Measurements from ENCODE around the gene DHX34. TPM values are rescaled to one million over a fixed set of nuclear protein-coding genes. Genes with fewer than 3 reads are reported as not detected.
"Not testable (repeated sequence)": the region's sequence is repeated elsewhere in the genome, so short reads cannot be mapped to it uniquely, and the experiment has no call there.

DHX34 gene
- total RNA-seq, 1 donor from 2014 or later = 8.1 TPM

DNA sequence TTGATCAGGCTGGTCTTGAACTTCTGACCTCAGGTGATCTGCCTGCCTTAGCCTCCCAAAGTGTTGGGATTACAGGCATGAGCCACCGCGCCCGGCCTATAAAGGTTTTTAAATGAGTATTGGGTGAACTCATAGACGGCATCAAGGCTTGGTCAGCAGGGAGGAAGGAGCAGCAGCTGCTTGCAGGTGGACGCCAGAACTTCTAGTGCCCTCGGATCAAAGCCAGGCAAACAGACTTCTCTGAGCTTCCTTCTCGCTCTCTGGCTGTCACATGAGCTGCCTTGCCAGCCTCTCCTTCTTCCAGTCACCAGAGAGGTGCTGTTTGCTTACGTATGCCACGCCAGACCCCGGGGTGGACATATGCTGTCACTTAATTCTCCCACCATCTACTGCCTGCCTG, 16.3 kb downstream of the DHX34 start:
- not testable (repeated sequence) for DNase-seq

DNA sequence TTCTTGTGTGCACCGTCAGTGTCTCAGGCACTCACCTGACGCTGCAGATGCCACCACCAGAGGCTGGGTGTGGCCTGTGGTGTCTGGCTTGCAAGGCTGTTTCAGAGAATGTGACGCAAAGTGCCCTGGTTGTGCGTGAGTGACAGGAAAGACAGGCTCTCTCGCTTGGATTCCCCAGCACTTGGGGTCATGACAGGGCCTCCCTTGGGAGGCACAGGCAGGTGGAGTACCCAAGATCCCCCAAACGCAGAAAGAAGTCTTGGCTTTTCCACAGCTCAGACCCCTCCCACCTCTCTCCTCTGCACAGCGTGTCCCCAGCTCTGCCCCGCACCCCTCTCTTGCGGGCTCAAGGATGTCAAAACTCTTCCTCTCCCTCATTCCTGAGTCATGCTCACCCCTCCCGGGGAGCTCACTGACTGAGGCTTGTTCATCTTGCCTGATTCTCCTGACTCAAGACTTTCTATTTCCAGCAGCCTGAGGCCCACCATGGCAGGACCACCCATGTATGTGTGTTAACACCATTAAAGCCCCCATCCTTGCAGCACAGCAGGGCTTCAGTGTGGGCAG, 21.0 kb downstream of the DHX34 start:
- no peak for DNase-seq

DNA sequence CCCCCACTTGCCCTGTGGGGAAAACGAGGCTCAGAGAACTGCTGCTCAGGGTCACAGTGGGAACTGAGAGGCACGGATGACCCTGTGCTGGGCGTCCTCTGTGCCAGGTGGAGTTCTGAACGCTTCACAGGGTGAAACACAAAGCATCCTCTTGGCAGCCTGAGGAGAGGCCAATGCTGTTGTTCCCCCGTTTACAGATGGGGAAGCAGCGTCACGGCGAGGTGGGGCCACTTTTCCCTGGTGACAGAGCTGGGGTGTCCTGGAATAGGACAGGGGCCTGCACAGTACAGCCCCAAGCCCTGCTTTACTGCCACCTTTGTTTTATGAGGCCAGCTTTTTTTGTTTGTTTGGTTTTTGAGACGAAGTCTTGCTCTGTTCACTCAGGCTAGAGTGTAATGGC, 22.1 kb downstream of the DHX34 start:
- no peak for DNase-seq

DNA sequence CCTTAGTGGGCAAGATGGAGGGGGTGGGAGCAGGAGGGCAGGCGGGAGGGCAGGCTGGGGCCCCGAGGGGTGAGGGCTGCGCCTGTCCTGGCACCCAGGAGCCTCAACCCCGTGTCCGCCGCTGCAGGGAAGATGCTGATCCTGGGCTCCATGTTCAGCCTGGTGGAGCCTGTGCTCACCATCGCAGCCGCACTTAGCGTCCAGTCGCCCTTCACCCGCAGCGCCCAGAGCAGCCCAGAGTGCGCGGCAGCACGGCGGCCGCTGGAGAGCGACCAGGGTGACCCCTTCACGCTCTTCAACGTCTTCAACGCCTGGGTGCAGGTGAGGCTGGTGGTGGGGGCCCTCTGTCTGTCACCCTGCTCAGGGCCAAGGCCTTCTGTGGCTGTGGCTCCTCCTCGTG, 23.5 kb downstream of the DHX34 start:
- DNase-seq = no peak

DNA sequence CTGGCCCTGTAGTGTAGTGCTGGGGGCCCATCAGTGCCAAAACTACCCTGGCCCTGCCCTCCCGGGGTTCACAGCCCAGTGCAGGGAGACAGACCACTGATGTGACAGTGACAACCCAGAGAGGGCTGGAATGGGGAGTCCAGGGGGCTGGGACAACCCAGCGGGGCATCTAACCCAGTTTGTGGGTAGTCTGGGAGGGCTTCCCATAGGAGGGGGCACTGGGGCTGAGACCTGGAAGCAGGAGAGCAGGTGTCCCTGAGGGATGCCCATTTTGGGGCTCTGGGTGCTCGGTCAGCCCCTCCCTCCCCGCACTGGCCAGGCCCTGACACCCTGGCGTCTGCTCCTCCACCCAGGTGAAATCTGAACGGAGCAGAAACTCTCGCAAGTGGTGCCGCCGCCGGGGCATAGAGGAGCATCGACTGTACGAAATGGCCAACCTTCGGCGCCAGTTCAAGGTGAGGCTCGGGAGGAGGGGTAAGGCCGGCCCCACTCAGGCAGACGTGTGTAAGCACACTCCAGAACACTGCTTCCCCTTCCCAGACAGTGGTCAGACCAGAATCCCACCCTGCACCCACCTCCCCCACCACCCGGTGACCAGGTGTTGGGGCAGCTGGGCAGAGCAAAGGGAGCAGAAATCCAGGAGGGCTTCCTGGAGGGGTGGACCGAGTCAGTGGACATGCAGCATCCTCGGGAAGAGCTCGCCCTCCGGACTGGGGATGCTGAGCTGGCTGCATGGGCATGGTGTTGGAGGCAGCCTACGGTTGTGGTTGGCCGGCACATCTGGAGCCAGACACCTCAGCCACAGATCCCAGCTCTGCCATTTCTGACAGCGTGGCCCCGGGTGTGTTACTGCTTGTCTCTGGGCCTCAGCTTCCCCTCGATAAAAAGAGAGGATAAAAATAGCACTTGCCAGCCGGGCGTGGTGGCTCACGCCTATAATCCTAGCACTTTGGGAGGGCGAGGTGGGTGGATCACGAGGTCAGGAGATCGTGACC, 24.4 kb downstream of the DHX34 start:
- DNase-seq = no peak

DNA sequence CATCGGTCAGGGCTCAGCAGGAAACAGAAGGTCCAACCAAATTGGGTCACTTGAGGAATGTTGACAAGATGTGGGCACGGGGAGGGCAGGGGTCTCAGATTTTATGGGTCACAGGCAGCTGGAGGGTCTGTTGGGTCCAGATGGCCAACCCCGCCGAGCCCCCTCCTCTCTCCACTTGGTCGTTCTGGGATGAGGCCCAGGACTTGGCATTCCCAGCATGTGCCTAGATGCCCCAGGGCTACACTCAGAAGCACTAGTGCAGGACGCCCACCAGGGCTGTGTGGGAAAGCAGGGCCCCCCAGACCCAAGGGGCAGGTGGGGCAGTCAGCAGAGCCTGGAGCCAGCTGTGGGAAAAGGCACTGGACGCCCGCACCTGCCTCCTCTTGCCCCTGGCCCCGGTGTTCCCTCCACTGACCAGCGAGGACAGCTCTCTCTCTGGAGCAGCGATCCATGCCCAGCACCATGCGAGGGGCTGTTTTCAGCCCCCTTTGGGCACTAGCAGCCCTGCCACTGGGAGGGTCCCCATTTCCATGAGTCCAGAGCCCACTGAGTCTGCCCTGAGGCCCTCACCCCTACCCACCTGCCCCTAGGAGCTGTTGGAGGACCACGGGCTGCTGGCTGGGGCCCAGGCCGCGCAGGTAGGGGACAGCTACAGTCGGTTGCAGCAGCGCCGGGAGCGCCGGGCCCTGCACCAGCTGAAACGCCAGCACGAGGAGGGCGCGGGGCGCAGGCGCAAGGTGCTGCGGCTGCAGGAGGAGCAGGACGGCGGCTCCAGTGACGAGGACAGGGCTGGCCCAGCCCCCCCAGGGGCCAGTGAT, 26.0 kb downstream of the DHX34 start:
- DNase-seq = no peak

DNA sequence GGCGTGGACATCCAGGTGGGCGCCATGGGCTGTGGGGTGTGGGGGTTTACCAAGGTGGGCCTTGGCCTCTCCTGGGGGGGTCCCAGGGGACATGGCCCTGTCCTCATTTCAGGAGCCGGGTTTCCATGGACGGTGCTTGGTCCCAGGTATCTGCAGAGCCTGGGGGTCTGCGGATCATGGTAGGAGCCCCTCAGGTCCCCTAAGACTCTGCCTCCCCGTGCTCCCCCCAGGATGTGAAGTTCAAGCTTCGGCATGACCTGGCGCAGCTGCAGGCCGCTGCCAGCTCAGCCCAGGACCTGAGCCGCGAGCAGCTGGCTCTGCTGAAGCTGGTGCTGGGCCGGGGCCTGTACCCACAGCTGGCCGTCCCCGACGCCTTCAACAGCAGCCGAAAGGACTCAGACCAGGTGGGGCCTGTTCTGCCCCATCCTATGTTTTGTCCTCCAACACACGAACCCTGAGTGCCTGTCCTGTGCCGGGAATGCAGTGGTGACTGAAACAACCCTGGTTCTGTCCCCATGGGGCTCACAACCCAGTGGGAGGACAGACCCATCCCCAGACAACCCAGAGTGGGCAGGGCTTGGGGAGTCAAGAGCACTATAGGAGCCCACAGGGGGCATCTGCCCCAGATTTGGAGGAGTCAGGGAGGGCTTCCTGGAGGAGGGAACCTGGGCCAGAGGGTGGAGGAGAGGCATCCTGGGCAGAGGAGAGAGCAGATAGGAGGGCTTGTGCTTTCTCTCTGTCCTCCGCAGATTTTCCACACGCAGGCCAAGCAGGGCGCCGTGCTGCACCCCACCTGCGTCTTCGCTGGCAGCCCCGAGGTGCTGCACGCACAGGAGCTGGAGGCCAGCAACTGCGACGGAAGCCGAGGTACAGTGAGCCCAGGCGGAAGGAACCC, 26.8 kb downstream of the DHX34 start:
- no peak for DNase-seq

DNA sequence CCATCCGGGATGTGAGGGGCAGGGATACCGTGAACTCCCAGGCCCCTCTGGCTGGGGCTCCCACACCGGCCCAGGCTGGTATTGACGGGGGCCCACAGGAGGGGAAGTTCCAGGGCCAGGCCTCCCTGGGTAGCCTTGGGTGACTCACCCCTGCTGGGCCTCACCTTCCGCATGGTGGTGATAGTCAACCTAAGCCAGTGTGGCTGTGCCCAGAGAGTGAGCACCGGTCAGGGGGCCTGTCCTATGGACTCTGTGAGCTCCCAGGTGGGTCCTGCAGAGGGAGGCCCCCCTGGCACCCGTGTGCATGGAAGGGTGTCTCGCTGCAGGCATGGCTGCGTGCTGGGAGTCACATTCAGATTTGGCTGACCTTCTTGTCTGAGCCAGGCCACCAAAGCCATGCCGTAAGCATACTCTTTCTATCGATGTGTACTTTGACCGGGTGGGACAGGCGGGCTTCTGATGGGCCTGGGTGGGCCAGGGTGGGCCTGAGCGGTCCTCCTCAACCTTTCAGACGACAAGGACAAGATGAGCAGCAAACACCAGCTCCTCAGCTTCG, 27.6 kb downstream of the DHX34 start:
- no peak for DNase-seq

DNA sequence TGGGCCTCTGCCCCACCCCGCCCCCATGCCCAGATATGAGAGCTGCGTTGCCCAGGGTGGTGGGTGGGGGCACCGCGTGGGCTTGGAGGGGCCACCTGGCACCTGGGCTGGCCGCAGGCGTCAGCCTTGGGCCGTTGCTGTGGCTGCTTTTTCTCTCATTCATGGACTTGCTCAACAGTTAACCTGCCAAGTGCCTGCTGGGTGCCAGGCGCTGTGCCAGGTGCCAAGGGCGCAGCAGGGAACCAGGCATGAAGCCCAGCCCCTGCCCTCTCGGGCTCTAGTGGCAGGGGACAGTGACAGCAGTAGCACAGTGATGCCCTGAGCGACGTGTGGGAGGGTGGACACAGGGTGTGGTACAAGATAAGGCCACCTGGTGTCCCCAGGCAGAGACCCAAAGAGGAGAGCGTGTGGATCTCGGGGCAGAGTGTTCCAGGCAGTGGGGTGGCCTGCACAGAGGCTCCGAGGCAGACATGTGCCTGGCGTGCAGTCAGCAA, 28.1 kb downstream of the DHX34 start:
- no peak for DNase-seq

DNA sequence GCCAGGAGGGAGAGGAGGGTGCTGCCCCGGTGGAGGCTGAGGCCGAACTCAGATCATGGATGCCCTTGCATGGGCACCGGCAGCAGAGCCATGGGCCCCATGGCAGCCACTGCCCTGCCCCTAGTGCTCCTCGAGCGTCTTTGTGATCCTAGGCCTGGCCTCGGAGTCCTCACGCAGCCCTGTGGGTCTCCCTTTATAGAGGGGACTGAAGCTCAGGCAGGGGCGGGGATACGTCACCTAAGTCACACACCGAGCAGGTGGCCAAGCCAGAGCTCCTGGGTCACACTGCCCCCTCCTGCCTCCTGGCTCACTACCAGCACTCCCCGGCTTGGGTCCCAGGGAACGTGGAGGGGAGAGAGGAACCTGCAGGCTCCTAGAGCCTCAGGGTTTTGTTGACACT, 28.7 kb downstream of the DHX34 start:
- DNase-seq = no peak

DNA sequence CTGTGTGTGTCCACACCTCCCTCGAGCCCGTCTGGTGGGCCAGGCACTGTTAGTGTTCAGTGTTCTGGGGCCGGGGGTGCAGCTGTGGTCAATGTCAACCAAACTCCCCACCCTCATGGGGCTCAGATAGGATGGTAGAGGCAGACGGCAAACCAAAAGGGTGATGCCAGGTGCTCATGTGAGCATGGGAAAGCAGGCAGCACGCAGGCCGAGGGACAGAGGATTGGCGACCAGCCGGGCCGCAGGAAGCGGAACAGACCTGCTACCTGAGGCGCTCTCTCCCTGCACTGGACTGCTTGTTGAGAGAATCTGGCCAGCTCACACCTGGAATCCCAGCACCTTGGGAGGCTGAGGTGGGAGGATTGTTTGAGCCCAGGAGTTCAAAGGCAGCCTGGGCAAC, 29.1 kb downstream of the DHX34 start:
- no peak for DNase-seq

DNA sequence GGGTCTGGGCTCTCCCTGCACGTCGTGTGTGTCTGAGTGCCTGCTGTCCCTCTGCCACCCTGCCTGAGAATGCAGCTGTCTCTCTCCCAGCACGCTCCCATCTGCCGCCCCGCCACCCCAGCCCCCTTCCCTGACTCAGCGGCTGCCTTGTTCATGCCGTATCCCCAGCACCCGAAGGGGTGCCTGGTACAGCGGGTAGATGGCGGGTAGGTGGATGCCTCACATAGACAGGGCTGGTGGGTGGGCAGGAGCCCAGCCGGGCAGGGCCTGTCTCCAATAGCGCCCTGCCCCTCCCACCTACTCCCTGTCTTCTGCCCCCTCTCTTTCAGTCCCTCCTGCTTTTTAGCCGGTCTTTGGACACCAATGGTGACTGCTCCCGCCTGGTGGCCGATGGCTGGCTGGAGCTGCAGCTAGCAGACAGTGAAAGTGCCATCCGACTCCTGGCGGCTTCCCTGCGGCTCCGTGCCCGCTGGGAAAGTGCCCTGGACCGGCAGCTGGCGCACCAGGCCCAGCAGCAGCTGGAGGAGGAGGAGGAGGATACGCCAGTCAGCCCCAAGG, 30.3 kb downstream of the DHX34 start:
- DNase-seq = no peak

DNA sequence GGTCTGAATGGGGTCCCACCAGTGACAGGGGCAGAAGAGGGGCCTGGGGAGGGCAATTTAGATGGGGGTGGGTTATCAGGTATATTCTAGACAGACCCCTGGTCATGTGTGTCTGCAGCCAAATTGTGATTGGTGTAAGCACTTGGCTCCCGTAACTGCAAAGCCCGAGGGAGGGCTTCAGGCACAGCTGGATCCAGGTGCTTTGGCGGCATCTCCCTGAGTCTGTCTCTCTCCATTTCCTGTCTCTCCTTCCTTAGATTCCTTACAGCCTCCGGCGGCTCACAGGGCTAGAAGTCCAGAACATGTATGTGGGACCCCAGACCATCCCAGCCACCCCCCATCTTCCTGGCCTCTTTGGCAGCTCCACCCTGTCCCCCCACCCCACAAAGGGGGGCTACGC, 31.4 kb downstream of the DHX34 start:
- no peak for DNase-seq

DNA sequence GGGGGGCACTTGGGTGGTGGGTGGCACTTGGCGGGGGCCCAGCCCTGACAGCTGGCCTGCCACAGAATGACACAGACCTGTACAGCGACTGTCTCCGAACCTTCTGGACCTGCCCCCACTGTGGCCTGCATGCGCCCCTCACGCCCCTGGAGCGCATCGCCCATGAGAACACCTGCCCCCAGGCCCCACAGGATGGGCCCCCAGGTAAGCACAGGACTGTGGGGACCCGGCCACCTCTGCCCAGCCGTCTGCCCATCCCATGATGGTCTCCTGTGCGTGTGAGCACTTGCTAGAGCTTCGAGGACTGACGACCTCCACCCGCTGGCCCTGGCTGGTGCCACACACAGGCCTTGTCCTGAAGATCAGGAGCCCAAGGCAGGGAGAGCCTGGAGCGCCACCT, 32.0 kb downstream of the DHX34 start:
- no peak for DNase-seq

DNA sequence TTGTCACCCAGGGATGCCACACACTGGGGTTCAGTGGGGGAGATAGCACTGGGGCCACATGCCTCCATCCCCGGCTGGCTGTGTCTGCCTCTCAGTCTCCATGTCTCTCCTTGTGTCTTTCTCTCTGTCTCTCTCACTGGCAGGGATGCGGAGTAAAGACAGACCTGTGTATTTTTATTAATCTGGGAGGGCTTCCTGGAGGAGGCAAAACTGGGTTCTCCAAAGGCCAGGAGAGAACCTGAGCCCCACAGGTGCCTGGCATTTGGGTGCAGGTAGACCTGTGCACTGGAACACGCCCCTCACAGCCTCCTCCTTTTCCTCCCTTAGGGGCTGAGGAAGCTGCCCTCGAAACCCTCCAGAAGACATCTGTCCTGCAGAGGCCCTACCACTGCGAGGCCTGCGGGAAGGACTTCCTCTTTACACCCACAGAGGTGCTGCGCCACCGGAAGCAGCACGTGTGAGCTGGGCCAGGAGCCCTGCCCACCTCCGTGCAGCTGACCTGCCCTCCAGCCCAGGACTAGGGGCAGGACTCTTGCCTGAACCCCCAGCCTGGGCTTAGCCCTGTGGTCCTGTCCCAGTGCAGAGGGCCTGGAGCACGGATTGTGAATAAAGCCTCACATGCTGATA, 32.7 kb downstream of the DHX34 start:
- DNase-seq = no peak

DNA sequence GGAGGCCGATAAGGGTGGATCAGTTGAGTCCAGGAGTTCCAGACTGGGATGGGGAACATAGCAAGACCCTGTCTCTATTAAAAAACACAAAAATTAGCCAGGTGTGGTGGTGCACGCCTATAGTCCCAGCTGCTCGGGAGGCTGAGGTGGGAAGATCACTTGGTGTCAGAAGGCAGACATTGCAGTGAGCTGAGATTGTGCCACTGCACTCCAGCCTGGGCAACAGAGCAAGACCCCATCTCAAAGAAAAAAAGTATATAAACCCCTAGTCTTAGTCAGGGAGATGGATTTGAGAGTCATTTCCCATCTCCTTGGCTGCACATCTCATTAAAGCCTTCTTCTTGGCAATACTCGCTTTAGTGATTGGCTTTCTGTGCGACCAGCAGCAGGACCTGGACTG, 34.8 kb downstream of the DHX34 start:
- not testable (repeated sequence) for DNase-seq

DNA sequence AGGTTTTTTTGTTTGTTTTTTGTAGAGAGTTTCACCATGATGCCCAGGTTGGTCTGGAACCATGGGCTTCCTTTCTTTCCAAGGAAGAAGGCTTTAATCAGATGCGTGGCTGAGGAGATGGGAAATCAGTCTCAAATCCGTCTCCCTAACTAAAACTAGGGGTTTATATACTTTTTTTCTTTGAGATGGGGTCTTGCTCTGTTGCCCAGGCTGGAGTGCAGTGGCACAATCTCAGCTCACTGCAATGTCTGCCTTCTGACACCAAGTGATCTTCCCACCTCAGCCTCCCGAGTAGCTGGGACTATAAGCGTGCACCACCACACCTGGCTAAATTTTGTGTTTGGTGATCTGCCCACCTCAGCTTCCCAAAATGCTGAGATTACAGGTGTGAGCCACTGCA, 35.4 kb downstream of the DHX34 start:
- not testable (repeated sequence) for DNase-seq

DNA sequence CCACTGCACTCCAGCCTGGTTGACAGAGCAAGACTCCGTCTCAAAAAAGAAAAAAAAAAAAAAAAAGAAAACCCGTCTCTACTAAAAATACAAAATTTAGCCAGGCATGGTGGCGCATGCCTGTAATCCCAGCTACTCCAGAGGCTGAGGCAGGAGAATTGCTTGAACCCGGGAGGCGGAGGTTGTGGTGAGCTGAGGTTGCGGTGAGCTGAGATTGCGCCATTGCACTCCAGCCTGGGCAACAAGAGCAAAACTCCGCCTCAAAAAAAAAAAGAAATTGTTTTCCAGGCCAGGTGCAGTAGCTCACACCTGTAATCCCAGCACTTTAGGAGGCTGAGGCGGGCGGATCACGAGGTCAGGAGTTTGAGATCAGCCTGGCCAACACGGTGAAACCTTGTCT, 37.5 kb downstream of the DHX34 start:
- not testable (repeated sequence) for DNase-seq

DNA sequence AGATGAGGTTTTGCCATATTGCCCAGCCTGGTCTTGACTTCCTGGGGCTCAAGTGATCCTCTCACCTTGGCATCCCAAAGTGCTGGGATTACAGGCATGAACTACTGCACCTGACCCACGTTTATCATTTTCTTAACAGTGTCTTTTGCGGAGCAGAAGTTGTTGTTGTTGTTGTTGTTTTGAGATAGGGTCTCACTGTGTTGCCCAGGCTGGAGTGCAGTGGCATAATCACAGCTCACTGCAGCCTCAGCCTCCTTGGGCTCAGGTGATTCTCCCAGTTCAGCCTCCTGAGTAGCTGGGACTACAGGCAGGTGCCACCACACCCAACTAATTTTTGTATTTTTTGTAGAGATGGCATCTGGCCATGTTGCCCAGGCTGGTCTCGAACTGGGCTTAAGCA, 38.5 kb downstream of the DHX34 start:
- not testable (repeated sequence) for DNase-seq

DNA sequence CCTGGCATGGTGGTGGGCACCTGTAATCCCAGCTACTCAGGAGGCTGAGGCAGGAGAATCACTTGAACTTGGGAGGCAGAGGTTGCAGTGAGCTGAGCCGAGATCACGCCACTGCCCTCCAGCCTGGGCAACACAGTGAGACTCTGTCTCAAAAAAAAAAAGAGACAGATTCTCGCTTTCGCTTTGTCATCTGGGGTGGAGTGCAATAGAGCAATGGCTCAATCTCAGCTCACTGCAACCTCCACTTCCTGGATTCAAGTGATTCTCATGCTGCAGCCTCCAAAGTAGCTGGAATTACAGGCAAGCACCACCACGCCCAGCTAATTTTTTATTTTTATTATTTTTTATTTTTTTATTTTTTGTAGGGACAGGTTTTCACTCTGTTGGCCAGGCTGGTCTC, 39.6 kb downstream of the DHX34 start:
- not testable (repeated sequence) for DNase-seq

DNA sequence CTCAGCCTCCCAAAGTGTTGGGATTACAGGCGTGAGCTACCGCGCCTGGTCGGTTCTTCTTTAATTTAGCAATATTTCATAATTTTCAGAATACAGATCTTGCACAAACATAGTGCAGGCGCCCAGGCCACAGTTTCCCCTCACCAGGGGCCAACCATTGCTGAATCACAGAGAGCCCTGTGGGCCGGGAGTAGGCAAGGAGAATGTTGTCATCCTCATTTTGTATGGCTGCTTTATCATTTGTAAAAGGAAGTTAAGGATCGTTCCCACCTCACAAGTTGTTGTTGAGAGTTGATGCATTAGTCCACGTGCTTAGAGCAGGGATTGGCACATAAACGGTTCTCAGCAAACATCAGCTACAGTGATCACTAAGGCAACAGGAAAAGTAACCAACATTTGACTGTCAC, 40.0 kb downstream of the DHX34 start:
- DNase-seq = no peak
